HG03135 (cell line): ENCODE results near the gene ADARB2.

Source experiments
- ATAC-seq: cut with Tn5 transposase; IDR thresholded peaks from one replicate; pipeline ENCODE4 v1.9.1; 2021; ENCODE audit warnings: mild to moderate bottlenecking, moderate library complexity; ENCODE audit not compliant: unreplicated experiment

Gene ADARB2

DNA sequence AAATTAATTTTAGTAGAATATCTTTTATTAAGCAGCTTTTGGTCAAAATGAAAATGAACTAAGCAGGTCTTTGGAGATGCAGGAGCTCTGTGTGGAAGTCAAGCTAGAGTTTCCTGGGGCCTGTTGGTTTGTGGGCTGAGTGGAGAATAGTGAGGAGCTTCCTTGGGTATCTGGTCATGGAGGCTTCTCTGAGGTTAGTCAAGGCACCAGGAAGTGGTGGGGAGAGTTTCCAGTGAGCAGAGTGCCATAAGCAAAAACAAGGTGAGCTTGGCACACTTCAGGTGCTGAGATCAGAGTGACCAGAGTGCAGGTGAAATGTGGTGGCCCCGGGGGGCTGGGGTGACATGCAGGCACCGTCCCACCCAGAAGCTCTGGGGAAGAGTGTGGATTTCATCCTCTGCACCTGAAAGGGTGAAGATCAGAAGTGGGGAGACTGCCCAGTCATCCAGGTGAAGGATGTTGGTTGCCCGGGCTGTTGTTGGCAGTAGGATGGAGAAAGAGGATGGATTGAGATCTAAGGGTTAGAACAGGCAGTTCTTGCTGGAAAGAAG, 603.8 kb downstream of the ADARB2 start:
- ATAC-seq, result no peak

DNA sequence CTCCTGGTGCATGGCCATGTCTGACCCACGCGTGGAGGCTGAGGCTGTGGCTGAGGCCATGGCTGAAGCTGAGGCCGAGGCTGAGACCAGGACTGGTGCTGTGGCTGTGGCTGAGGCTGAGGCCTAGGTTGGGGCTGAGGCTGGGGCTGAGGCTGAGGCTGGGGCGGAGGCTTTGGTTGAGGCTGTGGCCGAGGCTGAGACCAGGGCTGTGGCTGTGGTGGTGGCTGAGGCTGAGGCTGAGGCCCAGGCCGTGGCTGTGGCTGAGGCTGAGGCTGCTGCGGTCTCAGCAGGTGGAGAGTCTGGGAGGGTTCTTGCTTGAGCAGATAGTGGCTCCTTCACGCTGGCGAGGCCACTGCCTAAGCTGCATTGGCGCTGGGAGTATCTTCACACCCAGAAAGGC, 604.7 kb downstream of the ADARB2 start:
- no peak for ATAC-seq

DNA sequence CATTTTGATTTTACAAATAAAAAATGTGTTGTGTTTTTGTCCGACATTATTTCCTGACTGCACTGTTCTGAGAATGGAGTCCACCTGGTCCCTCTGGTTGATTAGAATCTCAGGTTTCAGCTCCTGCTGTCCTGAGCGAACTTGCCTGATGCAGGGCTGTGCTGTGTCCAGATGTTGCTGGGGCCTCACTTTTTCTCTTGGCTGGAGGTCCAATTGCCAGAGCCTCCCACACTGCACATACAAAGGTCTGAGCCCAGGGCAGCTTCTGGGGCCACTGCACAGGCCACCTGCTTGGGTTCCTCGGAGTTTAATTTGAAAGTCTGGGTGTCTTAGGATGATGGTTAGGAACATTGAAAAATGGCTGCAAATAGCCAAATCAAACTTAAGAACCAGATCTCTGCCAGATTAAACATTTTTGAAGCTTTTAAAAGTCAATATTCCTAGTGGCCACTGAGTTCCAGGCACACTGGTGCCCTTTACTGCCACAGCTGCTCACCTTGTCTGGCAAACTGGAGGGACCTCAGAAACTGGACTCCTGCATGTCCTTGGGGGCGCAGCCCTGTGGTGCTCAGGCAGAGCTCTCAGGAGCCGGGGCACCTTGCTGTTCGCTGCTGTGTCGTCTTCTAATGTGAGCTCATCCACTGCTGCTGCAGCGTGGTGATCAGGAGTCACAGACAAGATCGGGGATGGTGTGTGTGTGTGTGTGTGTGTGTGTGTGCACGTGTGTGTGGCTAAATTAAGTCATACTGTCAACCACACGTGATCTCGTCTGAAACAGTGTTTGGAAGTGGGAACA, 606.1 kb downstream of the ADARB2 start:
- no peak for ATAC-seq

DNA sequence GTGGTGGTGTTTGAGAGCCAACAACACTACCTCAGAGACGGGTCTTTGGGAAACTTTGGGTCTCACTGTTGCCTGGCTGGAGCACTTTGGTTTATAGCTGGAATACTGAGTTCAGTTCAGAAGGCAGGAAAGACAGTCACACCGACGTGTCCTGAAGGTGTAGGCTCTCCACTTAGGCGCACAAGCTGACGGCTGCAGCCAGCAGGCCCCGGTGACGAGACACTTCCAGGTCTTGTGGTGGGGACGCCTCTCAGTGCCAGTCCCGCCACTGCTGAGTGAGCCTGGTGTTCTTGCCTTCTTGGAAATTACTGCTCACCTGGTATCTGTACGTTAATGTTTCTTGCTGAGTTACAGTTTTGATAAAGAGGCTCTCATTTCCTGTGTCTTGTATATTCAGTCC, 607.1 kb downstream of the ADARB2 start:
- ATAC-seq, result no peak

DNA sequence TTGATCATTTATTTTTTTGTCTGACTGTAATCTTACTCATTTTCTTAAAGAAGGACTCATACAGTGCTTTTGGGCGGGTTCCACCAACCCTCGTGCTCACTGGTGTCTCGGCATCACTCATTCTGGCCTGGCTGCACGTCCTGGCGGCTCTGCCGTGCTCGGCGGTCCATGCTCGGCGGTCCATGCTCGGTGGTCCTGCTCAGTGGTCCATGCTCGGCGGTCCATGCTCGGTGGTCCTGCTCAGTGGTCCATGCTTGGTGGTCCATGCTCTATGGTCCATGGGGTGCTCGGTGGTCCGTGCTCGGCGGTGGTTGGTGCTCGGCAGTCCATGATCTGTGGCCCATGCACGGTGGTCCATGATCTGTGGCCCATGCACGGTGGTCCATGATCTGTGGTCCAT, 608.7 kb downstream of the ADARB2 start:
- ATAC-seq, result no peak

DNA sequence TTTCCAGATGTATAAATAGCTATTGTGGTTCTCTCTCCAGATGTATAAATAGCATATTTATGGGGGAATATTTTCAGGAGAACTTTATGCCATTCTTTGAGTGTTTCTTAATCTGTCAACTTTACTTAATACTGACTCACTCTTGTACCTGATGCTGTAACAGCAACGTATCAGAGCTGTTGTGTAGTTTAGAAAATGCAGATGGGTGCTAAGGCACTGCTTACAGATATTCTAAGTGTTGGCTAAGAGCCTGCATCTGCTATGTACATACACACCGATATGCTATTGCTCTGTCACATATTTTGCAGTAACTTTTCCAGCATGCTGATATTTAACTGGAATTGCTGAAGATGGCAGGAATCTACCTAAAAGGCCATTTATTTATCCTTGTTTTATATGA, 609.2 kb downstream of the ADARB2 start:
- ATAC-seq, result no peak

DNA sequence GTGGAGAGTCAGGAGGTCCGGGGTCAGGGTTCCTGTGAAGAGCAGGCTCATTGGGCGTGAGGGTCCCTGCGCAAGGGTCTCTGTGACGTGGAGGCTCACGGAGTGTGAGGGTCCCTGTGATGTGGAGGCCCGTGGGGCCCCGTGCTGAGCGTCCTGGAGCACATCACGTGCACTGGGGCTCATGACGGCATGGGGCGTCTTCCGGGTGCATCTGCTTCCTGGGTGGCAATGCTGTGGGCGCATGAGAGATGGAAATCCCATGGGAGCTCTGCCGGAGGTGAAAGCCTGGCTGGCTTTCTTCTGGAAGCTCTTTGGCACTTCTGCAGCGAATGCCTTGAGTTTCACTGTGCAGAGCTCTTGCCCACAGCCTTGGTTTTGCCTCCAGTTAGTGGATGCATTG, 609.7 kb downstream of the ADARB2 start:
- no peak for ATAC-seq
